Measurements from ENCODE around the gene MECR. TPM values are rescaled to one million over a fixed set of nuclear protein-coding genes. Genes with fewer than 3 reads are reported as not detected.

The MECR gene
- polyA plus RNA-seq, 1 donor, result 23.8 TPM

GRCh38 chr1:29267321-29268070, 36.8 kb upstream of the MECR start:
- peaks cover 3% of the 10 kb centered on the region for H3K4me1 ChIP-seq (ENCODE audit: control insufficient read depth, insufficient read depth, low read length)
- H3K9me3 ChIP-seq (ENCODE audit: control insufficient read depth, low read depth, low read length), result no peaks in the 10 kb centered on the region
- H3K36me3 ChIP-seq (ENCODE audit: control insufficient read depth, insufficient read depth, low read length), result no peaks in the 10 kb centered on the region
- H3K27ac ChIP-seq (ENCODE audit: low read length), result no peak overlapping the region
- 80% methylated on average over 1 of the region's 9 CpGs for WGBS (ENCODE audit: insufficient coverage, low lambda C conversion rate)
- H3K4me3 ChIP-seq (ENCODE audit: low read length), result no peak overlapping the region
- H3K27me3 ChIP-seq (ENCODE audit: control insufficient read depth, insufficient read depth, low read length), result no peaks in the 10 kb centered on the region
- DNase-seq, result no peak

- 83% methylated on average over 1 of the region's 3 CpGs for WGBS (ENCODE audit: insufficient coverage, low lambda C conversion rate)
- H3K27me3 ChIP-seq (ENCODE audit: control insufficient read depth, insufficient read depth, low read length), result no peaks in the 10 kb centered on the region
Observed at GRCh38 chr1:29266912-29267311, 36.2 kb upstream of the MECR start.

GRCh38 chr1:29264773-29265389, 34.1 kb upstream of the MECR start:
- DNase-seq, result no peak
- H3K27ac ChIP-seq (ENCODE audit: low read length), result no peak overlapping the region

More at GRCh38 chr1:29266912-29267311, 36.2 kb upstream of the MECR start:
- DNase-seq, result no peak
- Histone ChIP-seq H3K9me3 (ENCODE audit: control insufficient read depth, low read depth, low read length) (no peaks in the 10 kb centered on the region), H3K36me3 (ENCODE audit: control insufficient read depth, insufficient read depth, low read length) (no peaks in the 10 kb centered on the region), H3K4me3 (ENCODE audit: low read length) (no peak overlapping the region), H3K27ac (ENCODE audit: low read length) (no peak overlapping the region), H3K4me1 (ENCODE audit: control insufficient read depth, insufficient read depth, low read length) (no peaks in the 10 kb centered on the region)

GRCh38 chr1:29260531-29260930, 29.8 kb upstream of the MECR start:
- Histone ChIP-seq H3K4me1 (ENCODE audit: control insufficient read depth, insufficient read depth, low read length) (peaks cover 9% of the 10 kb centered on the region), H3K27me3 (ENCODE audit: control insufficient read depth, insufficient read depth, low read length) (peaks cover 22% of the 10 kb centered on the region), H3K9me3 (ENCODE audit: control insufficient read depth, low read depth, low read length) (peaks cover 3% of the 10 kb centered on the region), H3K4me3 (ENCODE audit: low read length) (no peak overlapping the region), H3K27ac (ENCODE audit: low read length) (no peak overlapping the region), H3K36me3 (ENCODE audit: control insufficient read depth, insufficient read depth, low read length) (peaks cover 3% of the 10 kb centered on the region)
- DNase-seq, result no peak
- WGBS (ENCODE audit: insufficient coverage, low lambda C conversion rate), result no CpG with 5 or more reads among the region's 29 CpGs

More at GRCh38 chr1:29264773-29265389, 34.1 kb upstream of the MECR start:
- no peak overlapping the region for H3K4me3 ChIP-seq (ENCODE audit: low read length)
- peaks cover 8% of the 10 kb centered on the region for H3K27me3 ChIP-seq (ENCODE audit: control insufficient read depth, insufficient read depth, low read length)
- 80% methylated on average over 2 of the region's 4 CpGs for WGBS (ENCODE audit: insufficient coverage, low lambda C conversion rate)
- peaks cover 3% of the 10 kb centered on the region for H3K36me3 ChIP-seq (ENCODE audit: control insufficient read depth, insufficient read depth, low read length)
- peaks cover 3% of the 10 kb centered on the region for H3K9me3 ChIP-seq (ENCODE audit: control insufficient read depth, low read depth, low read length)
- peaks cover 3% of the 10 kb centered on the region for H3K4me1 ChIP-seq (ENCODE audit: control insufficient read depth, insufficient read depth, low read length)

GRCh38 chr1:29259802-29260441, 29.2 kb upstream of the MECR start:
- Histone ChIP-seq H3K36me3 (ENCODE audit: control insufficient read depth, insufficient read depth, low read length) (peaks cover 3% of the 10 kb centered on the region), H3K4me1 (ENCODE audit: control insufficient read depth, insufficient read depth, low read length) (peaks cover 9% of the 10 kb centered on the region), H3K27ac (ENCODE audit: low read length) (no peak overlapping the region), H3K9me3 (ENCODE audit: control insufficient read depth, low read depth, low read length) (peaks cover 3% of the 10 kb centered on the region), H3K4me3 (ENCODE audit: low read length) (peak overlapping the region; percentile 24), H3K27me3 (ENCODE audit: control insufficient read depth, insufficient read depth, low read length) (peaks cover 22% of the 10 kb centered on the region)
- no CpG with 5 or more reads among the region's 56 CpGs for WGBS (ENCODE audit: insufficient coverage, low lambda C conversion rate)
- peak; percentile 26 to 44 for DNase-seq

- Histone ChIP-seq H3K27ac (ENCODE audit: low read length) (no peak overlapping the region), H3K27me3 (ENCODE audit: control insufficient read depth, insufficient read depth, low read length) (peaks cover 22% of the 10 kb centered on the region), H3K4me3 (ENCODE audit: low read length) (peak overlapping the region; percentile 24), H3K9me3 (ENCODE audit: control insufficient read depth, low read depth, low read length) (peaks cover 3% of the 10 kb centered on the region), H3K36me3 (ENCODE audit: control insufficient read depth, insufficient read depth, low read length) (peaks cover 3% of the 10 kb centered on the region), H3K4me1 (ENCODE audit: control insufficient read depth, insufficient read depth, low read length) (peaks cover 9% of the 10 kb centered on the region)
- DNase-seq, result no peak
- no CpG with 5 or more reads among the region's 38 CpGs for WGBS (ENCODE audit: insufficient coverage, low lambda C conversion rate)
Observed at GRCh38 chr1:29258976-29259801, 28.5 kb upstream of the MECR start.

GRCh38 chr1:29258189-29258975, 27.6 kb upstream of the MECR start:
- peaks cover 3% of the 10 kb centered on the region for H3K36me3 ChIP-seq (ENCODE audit: control insufficient read depth, insufficient read depth, low read length)
- WGBS (ENCODE audit: insufficient coverage, low lambda C conversion rate), result no CpG with 5 or more reads among the region's 16 CpGs
- H3K27me3 ChIP-seq (ENCODE audit: control insufficient read depth, insufficient read depth, low read length), result peaks cover 22% of the 10 kb centered on the region
- no peak for DNase-seq
- no peak overlapping the region for H3K4me3 ChIP-seq (ENCODE audit: low read length)
- no peak overlapping the region for H3K27ac ChIP-seq (ENCODE audit: low read length)
- H3K4me1 ChIP-seq (ENCODE audit: control insufficient read depth, insufficient read depth, low read length), result peaks cover 9% of the 10 kb centered on the region
- peaks cover 3% of the 10 kb centered on the region for H3K9me3 ChIP-seq (ENCODE audit: control insufficient read depth, low read depth, low read length)

- WGBS (ENCODE audit: insufficient coverage, low lambda C conversion rate), result 52% methylated on average over 2 of the region's 11 CpGs
- DNase-seq, result no peak
Observed at GRCh38 chr1:29256979-29257804, 26.5 kb upstream of the MECR start.

GRCh38 chr1:29256394-29256793, 25.7 kb upstream of the MECR start:
- Histone ChIP-seq H3K4me3 (ENCODE audit: low read length) (no peak overlapping the region), H3K9me3 (ENCODE audit: control insufficient read depth, low read depth, low read length) (peaks cover 3% of the 10 kb centered on the region), H3K27me3 (ENCODE audit: control insufficient read depth, insufficient read depth, low read length) (peaks cover 22% of the 10 kb centered on the region), H3K27ac (ENCODE audit: low read length) (no peak overlapping the region), H3K36me3 (ENCODE audit: control insufficient read depth, insufficient read depth, low read length) (peaks cover 3% of the 10 kb centered on the region), H3K4me1 (ENCODE audit: control insufficient read depth, insufficient read depth, low read length) (peaks cover 9% of the 10 kb centered on the region)
- WGBS (ENCODE audit: insufficient coverage, low lambda C conversion rate), result no CpG with 5 or more reads among the region's 5 CpGs
- no peak for DNase-seq

More at GRCh38 chr1:29256979-29257804, 26.5 kb upstream of the MECR start:
- Histone ChIP-seq H3K27ac (ENCODE audit: low read length) (no peak overlapping the region), H3K9me3 (ENCODE audit: control insufficient read depth, low read depth, low read length) (peaks cover 3% of the 10 kb centered on the region), H3K27me3 (ENCODE audit: control insufficient read depth, insufficient read depth, low read length) (peaks cover 22% of the 10 kb centered on the region), H3K36me3 (ENCODE audit: control insufficient read depth, insufficient read depth, low read length) (peaks cover 3% of the 10 kb centered on the region), H3K4me3 (ENCODE audit: low read length) (no peak overlapping the region), H3K4me1 (ENCODE audit: control insufficient read depth, insufficient read depth, low read length) (peaks cover 9% of the 10 kb centered on the region)

Data from large intestine (tissue), 3 donors.